ENCODE measurements around the gene CHKA.

DNA sequence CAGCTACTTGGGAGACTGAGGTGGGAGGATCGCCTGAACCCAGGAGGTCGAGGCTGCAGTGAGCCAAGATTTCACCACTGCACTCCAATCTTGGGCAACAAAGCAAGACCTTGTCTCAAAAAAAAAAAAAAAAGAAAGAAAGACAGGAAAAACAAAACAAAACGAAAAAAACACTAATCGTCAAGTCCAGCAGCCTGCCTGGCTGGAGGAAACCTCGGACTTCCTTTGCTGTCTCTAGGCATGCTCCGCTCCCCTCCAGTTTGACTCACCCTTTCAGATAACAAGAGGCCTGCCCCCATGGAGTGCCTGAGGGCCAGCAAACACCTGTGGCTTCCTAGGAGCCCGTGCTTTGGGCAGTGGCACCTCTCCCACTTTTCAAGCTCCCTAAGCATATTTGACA lies 28.8 kb upstream of the CHKA start:
- TF ChIP-seq RAD21 (CRISPR knock-in tag; conservative IDR thresholded peaks at IDR 0.05 in 1 of 2, IDR thresholded peaks at IDR 0.05 in 1 of 2) (no peak), BCL6 (CRISPR knock-in tag; IDR thresholded peaks at IDR 0.05) (no peak), DNMT1 (IDR thresholded peaks at IDR 0.05) (no peak), NELFE (IDR thresholded peaks at IDR 0.05; ENCODE audit: insufficient read depth, insufficient read length) (no peak)
- TF ChIP-seq, protein P1, sequence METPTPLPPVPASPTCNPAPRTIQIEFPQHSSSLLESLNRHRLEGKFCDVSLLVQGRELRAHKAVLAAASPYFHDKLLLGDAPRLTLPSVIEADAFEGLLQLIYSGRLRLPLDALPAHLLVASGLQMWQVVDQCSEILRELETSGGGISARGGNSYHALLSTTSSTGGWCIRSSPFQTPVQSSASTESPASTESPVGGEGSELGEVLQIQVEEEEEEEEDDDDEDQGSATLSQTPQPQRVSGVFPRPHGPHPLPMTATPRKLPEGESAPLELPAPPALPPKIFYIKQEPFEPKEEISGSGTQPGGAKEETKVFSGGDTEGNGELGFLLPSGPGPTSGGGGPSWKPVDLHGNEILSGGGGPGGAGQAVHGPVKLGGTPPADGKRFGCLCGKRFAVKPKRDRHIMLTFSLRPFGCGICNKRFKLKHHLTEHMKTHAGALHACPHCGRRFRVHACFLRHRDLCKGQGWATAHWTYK (CRISPR knock-in tag; IDR thresholded peaks at IDR 0.05), result no peak
